MV-4-11 (cell line): ENCODE data around the gene PHLDB3.
A peak's percentile ranks its signal among the peaks of the same experiment; 100 is the strongest.
"Not testable (repeated sequence)": the region's sequence is repeated elsewhere in the genome, so short reads cannot be mapped to it uniquely, and the experiment has no call there.

Experiments
- DNase-seq: peaks from one replicate; lab custom pipeline; 2025; lab: John Stamatoyannopoulos, UW

Gene PHLDB3

DNA sequence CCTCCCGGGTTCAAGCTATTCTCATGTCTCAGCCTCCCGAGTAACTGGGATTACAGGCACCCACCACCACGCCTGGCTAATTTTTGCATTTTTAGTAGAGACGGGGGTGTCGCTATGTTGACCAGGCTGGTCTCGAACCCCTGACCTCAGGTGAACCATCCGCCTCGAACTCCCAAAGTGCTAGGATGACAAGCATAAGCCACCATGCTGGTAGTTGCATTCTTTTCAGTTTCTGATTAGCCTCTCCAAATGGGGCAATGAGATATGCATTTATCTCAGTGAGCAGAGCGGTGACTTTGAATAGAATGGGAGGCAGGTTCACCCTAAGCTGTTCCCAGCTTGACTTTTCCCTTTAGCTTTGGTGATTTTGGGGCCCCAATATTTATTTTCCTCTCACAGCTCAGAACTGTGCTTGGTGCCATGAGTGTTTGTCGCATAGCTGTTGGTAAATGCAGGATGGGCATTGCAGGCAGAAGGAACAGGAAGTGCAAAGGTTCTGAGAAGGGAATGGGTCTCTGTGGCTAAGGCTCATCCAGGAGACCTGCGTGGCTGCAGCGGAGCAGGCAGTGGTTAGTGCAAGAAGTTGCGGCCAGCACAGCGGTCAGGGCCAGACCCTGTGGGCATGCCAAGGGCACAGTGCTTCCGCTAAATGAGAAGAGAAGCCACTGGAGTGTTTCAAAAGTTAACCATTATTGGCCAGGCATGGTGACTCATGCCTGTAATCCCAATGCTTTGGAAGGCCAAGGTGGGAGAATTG is 59.8 kb downstream of the PHLDB3 start:
- DNase-seq, result peak; percentile 96

DNA sequence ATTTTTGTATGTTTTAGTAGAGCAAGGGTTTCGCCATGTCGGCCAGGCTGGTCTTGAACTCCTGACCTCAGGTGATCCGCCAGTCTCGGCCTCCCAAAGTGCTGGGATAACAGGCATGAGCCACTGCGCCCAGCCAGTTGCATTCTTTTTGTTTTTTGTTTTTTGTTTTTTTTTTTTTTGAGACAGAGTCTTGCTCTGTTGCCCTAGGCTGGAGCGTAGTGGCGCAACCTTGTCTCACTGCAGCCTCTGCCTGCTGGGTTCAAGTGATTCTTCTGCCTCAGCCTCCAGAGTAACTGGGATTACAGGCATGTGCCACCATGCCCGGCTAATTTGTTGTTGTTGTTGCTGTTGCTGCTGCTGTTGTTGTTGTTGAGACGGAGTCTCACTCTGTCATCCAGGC is 60.5 kb downstream of the PHLDB3 start:
- DNase-seq, result not testable (repeated sequence)

- DNase-seq, result peak; percentile 45
Measured at GRCh38 chr19:43441716-43442115, 62.8 kb downstream of the PHLDB3 start.

DNA sequence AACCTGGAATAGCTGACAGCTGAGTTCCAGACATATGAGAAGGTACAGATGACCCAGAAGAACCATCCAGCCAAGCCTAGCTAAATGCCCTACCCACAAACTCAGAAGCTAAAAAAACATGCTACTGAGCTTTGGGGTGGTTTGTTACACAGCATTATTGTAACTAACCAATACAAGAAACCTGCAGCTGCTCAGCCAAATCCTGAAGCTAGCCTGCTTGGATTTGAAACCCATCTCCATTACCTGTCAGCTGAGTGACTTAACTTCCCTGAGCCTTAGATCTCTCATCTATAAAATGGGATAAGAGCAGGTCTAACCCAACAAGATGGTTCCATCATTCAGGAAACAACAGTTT is 64.9 kb downstream of the PHLDB3 start:
- DNase-seq, result no peak

- DNase-seq, result peak; percentile 55
Measured at GRCh38 chr19:43439032-43439708, 65.4 kb downstream of the PHLDB3 start.

DNA sequence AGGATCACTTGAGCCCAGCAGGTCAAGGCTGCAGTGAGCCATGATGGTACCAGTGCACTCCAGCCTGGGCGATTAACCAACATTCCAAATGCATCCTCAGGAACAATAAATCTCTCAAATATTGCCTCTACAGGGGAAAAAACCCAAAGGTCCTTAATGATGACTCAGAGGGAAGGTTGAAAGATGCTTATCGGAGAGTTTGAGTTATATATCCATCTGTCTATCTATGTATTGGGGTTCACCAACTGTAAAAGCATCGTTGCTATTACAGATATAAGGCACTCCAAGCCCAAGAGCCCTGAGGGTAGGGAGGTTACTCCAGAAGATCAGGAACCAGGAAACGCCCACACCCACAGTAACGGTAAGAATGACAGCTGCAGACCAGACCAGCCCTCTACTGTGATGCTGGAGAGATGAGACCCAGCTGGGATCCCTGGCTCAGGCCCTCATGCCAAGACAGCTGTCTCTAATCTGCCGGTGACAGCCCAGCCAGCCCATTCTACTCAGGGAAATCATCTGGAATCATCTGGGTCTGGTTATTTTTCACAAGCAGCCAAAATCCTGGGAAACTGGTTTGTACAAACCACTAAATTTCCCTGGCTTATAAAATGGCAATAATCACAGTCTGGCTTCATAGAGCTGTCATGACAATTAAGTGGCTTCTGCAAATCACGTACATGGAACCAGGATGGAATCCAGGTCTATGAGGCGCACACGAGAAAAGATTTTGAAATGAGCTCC is 66.1 kb downstream of the PHLDB3 start:
- DNase-seq, result peak; percentile 32

DNA sequence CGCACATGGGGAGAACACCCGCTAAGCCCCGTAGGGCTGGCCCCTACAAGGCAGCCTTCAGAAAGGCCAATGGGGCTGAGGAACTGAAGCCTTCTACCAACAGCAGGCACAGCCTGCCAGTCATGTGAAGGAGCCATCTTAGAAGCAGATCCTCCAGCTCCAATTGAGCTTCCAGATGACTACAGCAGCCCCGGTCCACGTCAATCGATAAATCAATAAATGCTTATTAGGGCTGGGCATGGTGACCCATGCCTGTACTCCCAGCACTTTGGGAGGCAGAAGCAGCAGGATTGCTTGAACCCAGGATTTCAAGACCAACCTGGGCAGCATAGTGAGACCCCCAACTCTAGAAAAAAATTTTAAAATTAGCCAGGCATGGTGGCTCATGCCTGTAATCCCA is 66.8 kb downstream of the PHLDB3 start:
- DNase-seq, result no peak

DNA sequence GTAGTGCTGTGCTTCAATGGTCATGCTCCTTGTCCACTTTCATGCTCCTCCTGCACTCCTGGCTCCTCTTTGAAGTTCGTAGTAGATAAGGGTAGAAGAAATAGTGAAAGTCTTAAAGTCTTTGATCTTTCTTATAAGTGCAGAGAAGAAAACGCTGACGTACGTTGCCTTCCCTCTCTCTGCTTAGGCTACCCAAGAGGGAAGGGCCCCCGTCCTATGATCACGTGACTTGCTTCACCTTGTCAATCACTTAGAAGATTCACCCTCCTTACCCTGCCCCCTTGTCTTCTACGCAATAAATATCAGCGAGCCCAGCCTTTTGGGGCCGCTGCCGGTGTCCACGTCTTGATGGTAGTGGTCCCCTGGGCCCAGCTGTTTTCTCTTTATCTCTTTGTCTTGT is 67.3 kb downstream of the PHLDB3 start:
- not testable (repeated sequence) for DNase-seq

DNA sequence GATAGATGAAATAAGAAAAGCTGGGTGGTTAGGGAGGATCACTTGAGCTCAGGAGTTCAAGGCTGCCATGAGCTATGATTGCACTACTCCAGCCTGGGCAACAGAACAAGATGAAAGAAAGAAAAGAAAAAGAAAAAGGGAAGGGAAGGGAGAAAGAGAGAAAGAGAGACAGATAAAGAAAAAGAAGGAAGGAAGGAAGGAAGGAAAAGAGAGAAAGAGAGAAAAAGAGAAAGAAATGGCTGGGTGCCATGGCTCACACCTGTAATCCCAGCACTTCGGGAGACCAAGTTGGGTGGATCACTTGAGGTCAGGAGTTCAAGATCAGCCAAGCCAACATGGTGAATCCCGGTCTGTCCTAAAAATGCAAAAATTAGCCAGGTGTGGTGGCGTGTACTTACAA is 68.8 kb downstream of the PHLDB3 start:
- no peak for DNase-seq

- no peak for DNase-seq
Measured at GRCh38 chr19:43433689-43434088, 70.9 kb downstream of the PHLDB3 start.

DNA sequence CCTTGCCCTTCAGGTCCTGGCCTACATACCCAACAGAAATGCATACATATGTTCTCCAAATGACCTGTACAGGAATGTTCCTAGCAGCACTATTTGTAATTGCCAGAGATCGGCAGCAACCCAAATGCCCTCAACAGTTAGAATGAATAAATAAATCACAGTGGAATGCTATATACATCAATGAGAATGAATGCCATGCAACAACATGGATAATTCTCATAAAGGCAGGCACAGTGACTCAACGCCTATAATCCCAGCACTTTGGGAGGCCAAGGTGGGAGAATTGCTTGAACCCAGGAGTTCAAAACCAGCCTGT is 71.2 kb downstream of the PHLDB3 start:
- no peak for DNase-seq

DNA sequence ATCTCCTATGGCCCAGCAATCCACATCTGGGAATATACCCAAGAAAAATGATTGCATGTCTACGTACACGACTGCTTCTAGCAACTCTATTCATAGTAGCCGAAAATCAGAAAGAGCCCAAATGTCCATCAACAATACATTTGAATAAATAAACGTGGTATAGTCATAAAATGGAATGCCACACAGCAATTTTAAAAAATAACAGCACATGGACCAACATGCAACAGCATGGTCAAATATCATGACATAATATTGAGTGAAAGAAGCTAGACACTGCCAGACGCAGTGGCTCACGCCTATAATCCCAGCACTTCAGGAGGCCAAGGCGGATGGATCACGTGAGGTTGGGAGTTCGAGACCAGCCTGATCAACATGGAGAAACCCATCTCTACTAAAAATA is 73.6 kb downstream of the PHLDB3 start:
- DNase-seq, result no peak

DNA sequence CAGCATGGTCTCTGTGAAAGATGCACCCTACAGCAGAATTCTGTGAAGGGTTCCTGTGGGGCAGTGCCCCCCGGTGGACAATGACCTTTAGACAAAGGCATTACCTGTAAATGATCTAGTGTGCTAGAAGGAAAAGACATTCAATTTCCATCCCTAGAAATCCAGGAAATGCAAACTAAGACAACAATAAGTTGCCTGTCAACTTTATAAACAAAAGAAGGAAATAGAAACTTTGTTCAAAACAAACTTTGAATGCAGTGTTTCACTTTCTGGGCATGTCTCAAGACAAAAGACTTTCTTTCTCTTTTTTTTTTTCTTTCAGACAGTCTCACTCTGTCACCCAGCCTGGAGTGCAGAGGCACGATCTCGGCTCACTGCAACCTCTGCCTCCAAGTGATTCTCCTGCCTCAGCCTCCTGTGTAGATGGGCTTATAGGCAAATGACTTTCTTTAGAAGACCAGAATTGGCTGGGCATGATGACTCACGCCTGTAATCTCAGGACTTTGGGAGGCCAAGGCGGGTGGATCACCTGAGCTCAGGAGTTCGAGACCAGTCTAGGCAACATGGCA is 74.3 kb downstream of the PHLDB3 start:
- DNase-seq, result peak; percentile 15

GRCh38 chr19:43429395-43429794 is 75.2 kb downstream of the PHLDB3 start:
- no peak for DNase-seq

DNA sequence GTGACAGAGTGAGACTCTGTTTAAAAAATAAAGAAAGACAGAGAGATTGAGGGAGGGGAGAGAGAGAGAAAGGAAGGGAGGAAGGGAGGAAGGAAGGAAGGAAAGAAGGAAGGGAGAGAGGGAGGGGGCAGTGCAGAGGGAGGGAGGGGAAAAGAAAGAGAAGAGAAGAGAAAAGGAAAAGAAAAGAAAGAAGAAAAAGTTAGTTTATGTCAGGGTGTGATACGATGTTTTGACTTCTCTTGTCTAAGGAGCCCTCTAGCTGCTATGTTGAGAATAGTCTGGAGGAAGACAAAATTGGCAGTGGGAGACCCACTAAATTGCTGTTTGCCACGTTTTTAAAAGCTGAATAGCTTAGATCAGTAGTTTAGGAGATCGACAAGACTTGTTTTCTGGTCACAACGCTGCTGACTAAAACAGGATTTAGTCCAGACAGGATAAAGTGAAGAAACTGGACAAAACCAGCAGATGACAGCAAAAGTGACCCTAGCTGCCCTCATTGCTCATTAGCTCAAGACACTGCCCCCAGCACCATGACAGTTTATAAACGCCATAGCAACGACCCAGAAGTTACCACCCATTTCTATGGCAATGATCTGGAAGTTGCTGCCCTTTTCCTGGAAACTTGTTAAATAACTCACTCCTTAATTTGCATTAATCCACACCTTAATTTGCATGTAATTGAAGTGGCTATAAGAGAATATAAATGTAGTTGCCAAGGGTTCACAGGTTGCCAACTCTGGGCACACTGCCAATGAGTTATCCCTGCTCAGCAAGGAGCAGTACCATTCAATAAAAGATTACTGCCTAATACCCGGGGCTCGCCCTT is 78.8 kb downstream of the PHLDB3 start:
- DNase-seq, result peak; percentile 50
